Testis (tissue), 3 donors: Measurements from ENCODE around the gene NKAIN2. TPM values are rescaled to one million over a fixed set of nuclear protein-coding genes. Genes with fewer than 3 reads are reported as not detected.

Experiments
- DNase-seq: peaks from one replicate; pipeline ENCODE4 v3.0.0-alpha.2; 2019
- H3K27ac ChIP-seq, 2 donors: fragments of 200-600 bp; sonication (generic); one replicate each; pipeline ENCODE4 v1.5.1; 2019
- H3K27me3 ChIP-seq: fragments of 200-600 bp; sonication (generic); one replicate; pipeline ENCODE4 v1.5.1; 2019
- H3K36me3 ChIP-seq: fragments of 200-600 bp; sonication (generic); one replicate; pipeline ENCODE4 v1.5.1; 2017; ENCODE audit warnings: low read depth; ENCODE audit errors: missing control alignments
- H3K4me1 ChIP-seq: fragments of 200-600 bp; sonication (generic); one replicate; pipeline ENCODE4 v1.5.1; 2019
- H3K4me3 ChIP-seq, 2 donors: fragments of 200-600 bp; sonication (generic); one replicate each; pipeline ENCODE4 v1.5.1; 2017 to 2019
- H3K9me3 ChIP-seq: fragments of 200-600 bp; sonication (generic); one replicate; pipeline ENCODE4 v1.5.1; 2017
- CTCF ChIP-seq, 3 experiments: fragments of 450-650 bp in 2 of 3; fragments of 200-600 bp in 1 of 3; sonication (generic) in 1 of 3; IDR thresholded peaks; one replicate each; pipeline ENCODE4 v1.5.1; 2016 to 2019; ENCODE audit warnings: antibody characterized with exemption in 3 of 3, mild to moderate bottlenecking in 2 of 3, moderate library complexity in 1 of 3
- POLR2A ChIP-seq: fragments of 450-650 bp; IDR thresholded peaks from one replicate; pipeline ENCODE4 v1.6.1; 2017; ENCODE audit warnings: antibody characterized with exemption, mild to moderate bottlenecking, moderate library complexity
- WGBS, 2 donors: methylation state at CpG; one replicate each; pipeline ENCODE4 v1.1.5; 2018; 5-methylcytosine and 5-hydroxymethylcytosine counted together
- intact Hi-C: fragments of 100-400 bp; cut with DNase I; formaldehyde crosslinking; loops from one replicate; pipeline ENCODE4 v1.15.1; 2023; ENCODE audit warnings: low total_unique reads
- polyA plus RNA-seq: library from polyadenylated mRNA; stranded (reverse); fragments of 350-450 nt; fragmentation: Illumina TruSeq; extraction: RNeasy Lipid Tissue Mini Kit (QIAGEN cat#74804); gene quantifications from one replicate; pipeline ENCODE4 v1.2.3, GENCODE V29; 2014; ENCODE audit warnings: low read depth, low replicate concordance; ENCODE audit not compliant: insufficient read depth
- total RNA-seq, 2 donors: library from RNA; depleted of rRNA; stranded (reverse); fragments of >200 nt; gene quantifications; one replicate each; pipeline ENCODE4 v1.2.3, GENCODE V29; 2016

NKAIN2 gene
- total and polyA plus RNA-seq, 3 donors from 2014 or later, result 0.56 to 1.1 (median 0.71) TPM

DNA sequence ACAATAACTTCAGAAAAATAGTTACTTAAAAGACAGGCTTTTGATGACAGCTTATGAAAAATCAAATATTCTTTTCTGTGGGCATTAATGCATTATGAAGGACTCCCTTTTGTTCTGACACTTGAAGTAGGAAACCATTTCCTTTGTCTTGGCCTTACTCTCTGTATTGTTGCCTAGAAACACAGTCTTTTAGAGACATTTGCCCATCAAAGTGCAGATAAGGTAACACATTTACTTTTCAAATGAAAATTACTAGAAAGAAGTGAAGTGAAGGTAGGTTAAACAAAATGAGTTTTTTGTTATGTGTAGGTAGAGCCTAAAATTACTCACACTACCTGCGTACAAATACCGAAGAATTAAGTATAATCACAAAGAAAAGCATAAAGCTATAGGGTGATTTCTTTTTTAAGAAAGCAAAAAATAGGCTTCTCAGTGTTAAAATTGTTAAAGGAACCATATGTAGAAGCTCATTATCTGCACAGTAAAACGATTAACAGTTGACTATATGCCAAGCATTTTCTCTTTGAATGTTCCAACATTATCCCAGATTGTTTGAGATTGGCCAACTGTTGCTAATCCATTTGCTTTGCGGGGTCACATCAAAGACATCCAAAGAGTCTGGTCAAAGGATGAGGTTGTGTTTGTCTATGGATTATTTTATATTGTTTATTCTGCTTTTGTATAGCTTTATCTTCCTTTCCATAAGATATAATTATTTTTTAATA is 616.6 kb downstream of the NKAIN2 start:
- 63 to 66% methylated on average over 4 of the region's 4 CpGs for WGBS, 2 donors

GRCh38 chr6:124423621-124424020 is 620.0 kb downstream of the NKAIN2 start:
- TF ChIP-seq POLR2A, result no peak
- TF ChIP-seq CTCF (IDR thresholded peaks at IDR 0.05), result no peak
- no peak overlapping the region for H3K27ac ChIP-seq
- H3K9me3 ChIP-seq, result no peaks in the 10 kb centered on the region
- H3K4me1 ChIP-seq, result no peaks in the 10 kb centered on the region
- WGBS, 2 donors, result 72 to 95% methylated on average over 1 of the region's 1 CpG
- H3K36me3 ChIP-seq, result no peaks in the 10 kb centered on the region
- no peak for DNase-seq
- no peak overlapping the region for H3K4me3 ChIP-seq
- intact Hi-C loops, result no loop called here
- no peaks in the 10 kb centered on the region for H3K27me3 ChIP-seq

More for the DNA sequence above, 616.6 kb downstream of the NKAIN2 start:
- no peak overlapping the region for H3K27ac ChIP-seq
- H3K36me3 ChIP-seq, result no peaks in the 10 kb centered on the region
- H3K4me1 ChIP-seq, result no peaks in the 10 kb centered on the region
- no peak for DNase-seq
- TF ChIP-seq CTCF (IDR thresholded peaks at IDR 0.05), result no peak
- TF ChIP-seq POLR2A, result no peak
- no peak overlapping the region for H3K4me3 ChIP-seq
- no peaks in the 10 kb centered on the region for H3K27me3 ChIP-seq
- no peaks in the 10 kb centered on the region for H3K9me3 ChIP-seq
- intact Hi-C loops, result no loop called here

- intact Hi-C loops, result no loop called here
- no peak overlapping the region for H3K4me3 ChIP-seq
- 90 to 91% methylated on average over 7 of the region's 7 CpGs for WGBS, 2 donors
- H3K27ac ChIP-seq, result no peak overlapping the region
- H3K27me3 ChIP-seq, result no peaks in the 10 kb centered on the region
- no peaks in the 10 kb centered on the region for H3K9me3 ChIP-seq
- no peaks in the 10 kb centered on the region for H3K36me3 ChIP-seq
- no peaks in the 10 kb centered on the region for H3K4me1 ChIP-seq
- TF ChIP-seq POLR2A, result no peak
- no peak for DNase-seq
Measured at GRCh38 chr6:124430740-124431318, 627.2 kb downstream of the NKAIN2 start.

GRCh38 chr6:124432620-124433019 is 629.0 kb downstream of the NKAIN2 start:
- H3K27ac ChIP-seq, result no peak overlapping the region
- TF ChIP-seq CTCF (IDR thresholded peaks at IDR 0.05) (no peak), POLR2A (no peak)
- no peak overlapping the region for H3K4me3 ChIP-seq
- DNase-seq, result no peak
- H3K4me1 ChIP-seq, result no peaks in the 10 kb centered on the region
- 82 to 94% methylated on average over 1 of the region's 1 CpG for WGBS, 2 donors
- H3K9me3 ChIP-seq, result no peaks in the 10 kb centered on the region
- H3K36me3 ChIP-seq, result no peaks in the 10 kb centered on the region
- intact Hi-C loops, result no loop called here
- no peaks in the 10 kb centered on the region for H3K27me3 ChIP-seq

DNA sequence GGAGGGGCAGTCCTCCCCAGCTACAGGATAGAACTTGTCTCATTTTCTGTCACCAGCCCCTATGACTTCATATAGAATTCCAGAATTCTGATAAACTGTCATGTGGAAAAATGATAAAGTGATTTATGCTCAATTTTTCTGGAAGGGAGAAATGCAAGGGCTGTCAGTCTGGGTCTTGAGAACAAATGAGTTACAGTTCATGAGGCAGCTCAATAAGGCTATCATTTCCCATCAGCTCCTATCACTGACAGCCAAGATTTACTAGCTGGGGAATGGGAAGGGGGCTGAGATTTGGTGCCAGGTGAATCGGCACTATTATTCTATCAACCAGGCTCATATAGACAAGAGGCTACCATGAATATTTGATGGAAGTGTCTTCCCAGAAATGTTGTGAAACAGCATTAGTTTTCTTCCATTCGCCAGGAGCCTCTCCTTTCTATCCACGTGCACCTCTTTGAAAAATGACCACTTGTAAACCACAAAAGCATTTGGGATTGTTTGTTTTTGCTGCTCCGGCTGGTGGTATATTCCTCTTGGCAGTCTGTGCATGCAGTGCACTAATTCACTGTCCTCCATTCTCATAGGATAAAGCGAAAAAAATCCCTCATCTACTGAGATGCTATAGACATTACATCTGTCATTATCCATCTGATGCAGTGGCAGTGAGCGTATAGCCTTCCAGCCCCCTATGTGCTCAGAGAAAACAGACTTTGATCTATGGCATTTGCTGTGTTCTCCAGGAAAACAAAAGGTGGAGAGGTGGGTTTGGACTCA is 629.9 kb downstream of the NKAIN2 start:
- Histone ChIP-seq H3K9me3 (no peaks in the 10 kb centered on the region), H3K4me1 (no peaks in the 10 kb centered on the region), H3K4me3 (no peak overlapping the region), H3K27me3 (no peaks in the 10 kb centered on the region), H3K36me3 (no peaks in the 10 kb centered on the region), H3K27ac (no peak overlapping the region)
- DNase-seq, result no peak
- WGBS, 2 donors, result 73 to 78% methylated on average over 6 of the region's 6 CpGs
- no peak for TF ChIP-seq POLR2A
- no peak for TF ChIP-seq CTCF (IDR thresholded peaks at IDR 0.05)
- intact Hi-C loops, result no loop called here
